Measurements from ENCODE around the gene ARHGAP25.
A peak's percentile ranks its signal among the peaks of the same experiment; 100 is the strongest.

The ARHGAP25 gene

GRCh38 chr2:68716604-68717304 is 17.9 kb upstream of the ARHGAP25 start:
- no peak for DNase-seq (ENCODE audit: low read depth in 2 of 3, low spot score in 1 of 3)

GRCh38 chr2:68717305-68717661 is 17.3 kb upstream of the ARHGAP25 start:
- peak in 2 of 3 donors; percentile 50 to 58 for DNase-seq (ENCODE audit: low read depth in 2 of 3, low spot score in 1 of 3)

GRCh38 chr2:68719912-68720311 is 14.7 kb upstream of the ARHGAP25 start:
- DNase-seq (ENCODE audit: low read depth in 2 of 3, low spot score in 1 of 3), result no peak

GRCh38 chr2:68720665-68721064 is 13.9 kb upstream of the ARHGAP25 start:
- DNase-seq (ENCODE audit: low read depth in 2 of 3, low spot score in 1 of 3), result no peak

- DNase-seq (ENCODE audit: low read depth in 2 of 3, low spot score in 1 of 3), result no peak
Observed at GRCh38 chr2:68721482-68722101, 13.0 kb upstream of the ARHGAP25 start.

GRCh38 chr2:68722712-68723111 is 11.9 kb upstream of the ARHGAP25 start:
- no peak for DNase-seq (ENCODE audit: low read depth in 2 of 3, low spot score in 1 of 3)

- DNase-seq (ENCODE audit: low read depth in 2 of 3, low spot score in 1 of 3), result no peak
Observed at GRCh38 chr2:68723181-68723580, 11.4 kb upstream of the ARHGAP25 start.

GRCh38 chr2:68726100-68726499 is 8.5 kb upstream of the ARHGAP25 start:
- no peak for DNase-seq (ENCODE audit: low read depth in 2 of 3, low spot score in 1 of 3)

- DNase-seq (ENCODE audit: low read depth in 2 of 3, low spot score in 1 of 3), result peak; percentile 66 to 83 (median 75)
Observed at GRCh38 chr2:68726608-68727367, 7.8 kb upstream of the ARHGAP25 start.

GRCh38 chr2:68727683-68728375 is 6.8 kb upstream of the ARHGAP25 start:
- no peak for DNase-seq (ENCODE audit: low read depth in 2 of 3, low spot score in 1 of 3)

GRCh38 chr2:68730828-68731227 is 3.8 kb upstream of the ARHGAP25 start:
- no peak for DNase-seq (ENCODE audit: low read depth in 2 of 3, low spot score in 1 of 3)

GRCh38 chr2:68732036-68732932 is 2.3 kb upstream of the ARHGAP25 start:
- no peak for DNase-seq (ENCODE audit: low read depth in 2 of 3, low spot score in 1 of 3)

GRCh38 chr2:68733365-68733764 is 1.2 kb upstream of the ARHGAP25 start:
- no peak for DNase-seq (ENCODE audit: low read depth in 2 of 3, low spot score in 1 of 3)

GRCh38 chr2:68734176-68734575 is 435 bp upstream of the ARHGAP25 start:
- DNase-seq (ENCODE audit: low read depth in 2 of 3, low spot score in 1 of 3), result no peak

GRCh38 chr2:68736086-68736485 is 1.5 kb downstream of the ARHGAP25 start:
- DNase-seq (ENCODE audit: low read depth in 2 of 3, low spot score in 1 of 3), result no peak

GRCh38 chr2:68737711-68738110 is 3.1 kb downstream of the ARHGAP25 start:
- DNase-seq (ENCODE audit: low read depth in 2 of 3, low spot score in 1 of 3), result no peak

GRCh38 chr2:68738906-68739594 is 4.4 kb downstream of the ARHGAP25 start:
- DNase-seq (ENCODE audit: low read depth in 2 of 3, low spot score in 1 of 3), result no peak

- DNase-seq (ENCODE audit: low read depth in 2 of 3, low spot score in 1 of 3), result no peak
Observed at GRCh38 chr2:68739595-68740399, 5.2 kb downstream of the ARHGAP25 start.

- no peak for DNase-seq (ENCODE audit: low read depth in 2 of 3, low spot score in 1 of 3)
Observed at GRCh38 chr2:68740400-68740914, 5.8 kb downstream of the ARHGAP25 start.

Measured in stimulated activated CD4-positive, alpha-beta T cell treated with anti-CD3 and anti-CD28 coated beads, Interleukin-12 subunit alpha, Interleukin-12 subunit beta, amount 100 ng/mL, for 48 hours (primary cell).